GM19025 (cell line): ENCODE results near the gene ZBED5.

ENCODE experiments used
- ATAC-seq: cut with Tn5 transposase; IDR thresholded peaks from one replicate; pipeline ENCODE4 v1.9.1; 2021; ENCODE audit warnings: mild to moderate bottlenecking, low read depth, moderate library complexity; ENCODE audit not compliant: unreplicated experiment

ZBED5 gene

DNA sequence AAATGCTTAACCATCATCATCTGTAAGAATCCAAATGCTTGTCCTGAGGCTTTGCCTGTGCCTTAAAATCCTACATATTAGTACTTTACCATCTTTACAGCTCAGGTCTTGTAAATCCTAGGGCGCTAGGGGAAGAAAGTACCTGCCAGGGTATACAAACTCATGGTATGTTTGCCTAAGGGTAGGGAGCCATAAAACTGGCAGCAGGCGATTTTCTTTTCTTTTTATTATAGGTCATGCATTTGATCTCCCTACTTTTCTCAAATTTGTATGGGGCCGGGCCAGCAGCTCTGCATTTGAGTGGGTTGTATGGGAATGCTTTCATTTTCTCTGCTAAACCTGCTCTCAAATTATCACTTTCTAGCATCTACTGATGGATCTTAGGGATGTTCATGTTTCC is 24.0 kb upstream of the ZBED5 start:
- no peak for ATAC-seq

DNA sequence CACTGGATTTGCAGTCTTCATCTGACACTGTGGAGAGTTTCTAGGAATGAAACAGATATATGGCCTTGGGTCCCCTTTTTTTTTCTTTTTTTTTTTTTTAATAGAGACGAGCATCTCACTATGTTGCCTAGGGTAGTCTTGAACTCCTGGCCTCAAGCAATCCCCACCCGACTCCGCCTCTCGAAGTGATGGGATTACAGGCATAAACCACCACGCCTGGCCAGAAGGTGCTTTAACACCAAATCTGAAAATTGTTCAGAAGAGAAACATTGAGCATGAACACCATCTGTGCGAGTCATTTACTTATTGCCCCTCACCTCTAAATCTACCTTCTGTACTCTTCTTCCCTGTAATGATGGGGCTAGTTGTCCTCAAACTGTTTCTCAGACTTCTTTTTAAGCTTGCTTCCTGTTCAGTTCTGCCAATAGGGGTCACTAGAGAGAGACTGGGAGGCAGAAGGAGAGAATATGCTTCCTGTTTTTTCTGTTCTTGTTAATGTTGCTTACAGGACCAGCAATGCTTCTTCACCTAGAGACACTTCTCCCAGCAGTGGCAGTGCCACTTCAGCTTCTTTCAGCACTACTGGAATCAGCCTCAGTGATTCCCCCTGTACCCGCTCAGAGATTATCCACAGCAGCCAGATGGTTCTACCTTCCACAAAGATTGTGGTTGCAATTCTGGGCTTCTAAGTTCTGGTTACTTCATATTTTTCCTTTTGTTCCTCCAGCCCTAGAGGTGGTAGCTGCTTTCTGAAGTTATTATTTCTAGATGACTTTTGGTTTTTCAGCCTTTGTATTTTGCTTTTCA is 20.8 kb upstream of the ZBED5 start:
- no peak for ATAC-seq

DNA sequence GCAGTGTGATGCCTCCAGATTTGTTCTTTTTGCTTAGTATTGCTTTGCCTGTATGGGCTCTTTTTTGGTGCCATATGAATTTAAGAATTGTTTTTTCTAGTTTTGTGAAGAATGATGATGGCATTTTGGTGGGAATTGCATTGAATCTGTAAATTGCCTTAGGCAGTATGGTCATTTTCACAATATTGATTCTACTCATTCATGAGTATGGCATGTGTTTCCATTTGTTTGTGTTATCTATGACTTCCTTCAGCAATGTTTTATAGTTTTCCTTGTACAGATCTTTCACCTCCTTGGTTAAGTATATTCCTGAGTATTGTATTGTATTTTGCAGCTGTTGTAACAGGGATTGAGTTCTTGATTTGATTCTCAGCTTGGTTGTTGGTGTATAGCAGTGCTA is 18.3 kb upstream of the ZBED5 start:
- ATAC-seq: no peak

DNA sequence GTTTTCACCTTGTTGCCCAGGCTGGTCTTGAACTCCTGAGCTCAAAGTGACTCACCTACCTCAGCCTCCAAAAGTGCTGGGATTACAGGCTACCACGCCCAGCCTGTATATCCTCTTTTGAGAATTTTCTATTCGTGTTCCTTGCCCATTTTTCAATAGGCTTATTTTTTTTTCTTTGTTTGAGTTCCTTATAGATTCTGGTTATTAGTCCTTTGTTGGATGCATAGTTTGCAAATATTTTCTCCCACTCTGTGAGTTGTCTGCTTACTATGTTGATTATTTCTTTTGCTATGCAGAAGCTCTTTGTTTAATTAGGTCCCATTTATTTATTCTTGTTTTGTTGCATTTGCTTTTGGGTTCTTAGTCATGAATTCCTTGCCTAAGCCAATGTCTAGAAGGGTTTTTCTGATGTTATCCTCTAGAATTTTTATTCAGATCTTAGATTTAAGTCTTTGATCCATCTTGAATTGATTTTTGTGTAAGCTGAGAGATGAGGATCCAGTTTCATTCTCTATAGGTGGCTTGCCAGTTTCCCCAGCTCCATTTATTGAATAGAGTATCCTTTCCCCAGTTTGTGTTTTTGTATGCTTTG is 17.7 kb upstream of the ZBED5 start:
- no peak for ATAC-seq

DNA sequence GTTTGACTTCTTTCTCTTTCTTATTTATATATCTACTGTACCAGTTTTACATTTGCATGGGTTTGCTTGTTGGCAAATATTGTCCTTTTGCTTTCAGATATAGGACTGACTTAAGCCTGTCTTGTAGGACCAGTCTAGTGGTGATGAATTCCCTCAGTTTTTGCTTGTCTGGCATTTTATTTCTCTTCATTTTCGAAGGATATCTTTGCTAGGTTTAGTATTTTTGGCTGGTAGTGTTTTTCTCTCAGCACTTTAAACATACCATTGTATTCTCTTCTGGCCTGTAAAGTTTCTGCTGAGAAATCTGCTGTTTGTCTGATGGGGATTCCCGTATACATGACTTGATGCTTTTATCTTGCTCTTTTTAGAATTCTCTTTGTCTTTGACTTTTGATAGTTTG is 14.2 kb upstream of the ZBED5 start:
- ATAC-seq: no peak

DNA sequence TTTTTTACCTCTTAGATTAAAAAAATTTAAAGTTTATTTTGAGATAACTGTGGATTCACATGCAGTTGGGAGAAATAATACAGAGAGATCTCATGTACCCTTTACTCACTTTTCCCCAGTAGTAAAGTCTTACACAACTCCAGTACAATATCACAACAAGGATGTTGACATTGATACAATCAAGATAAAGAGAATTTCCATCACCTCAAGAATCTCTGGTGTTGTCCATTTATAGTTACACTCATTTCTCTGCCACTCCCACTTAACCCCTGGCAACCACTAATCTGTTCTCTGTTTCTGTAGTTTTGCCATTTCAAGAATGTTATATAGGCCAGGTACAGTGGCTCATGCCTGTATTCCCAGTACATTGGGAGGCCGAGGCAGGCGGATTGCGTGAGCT is 10.5 kb upstream of the ZBED5 start:
- no peak for ATAC-seq

DNA sequence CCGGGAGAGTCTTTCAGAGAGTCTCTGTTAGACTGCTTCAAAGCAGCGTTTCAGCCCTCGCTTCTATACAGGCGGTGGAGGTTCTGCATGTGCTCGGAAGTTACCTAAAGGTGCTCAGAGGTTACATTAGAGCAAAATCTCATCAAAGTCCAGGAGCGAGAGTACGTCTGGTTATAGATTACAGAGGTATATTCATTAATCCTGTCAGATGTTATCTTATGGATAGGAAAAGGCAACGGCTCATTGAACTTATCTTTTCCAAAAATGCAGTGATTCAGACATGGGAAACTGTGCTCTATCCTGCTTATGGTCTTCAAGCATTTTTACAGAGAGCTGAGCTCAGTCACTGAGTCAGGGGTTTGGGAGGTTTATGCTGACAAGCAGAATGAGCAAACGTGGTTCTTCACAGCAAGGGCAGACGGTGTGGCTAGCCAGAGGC is 9.1 kb upstream of the ZBED5 start:
- no peak for ATAC-seq

DNA sequence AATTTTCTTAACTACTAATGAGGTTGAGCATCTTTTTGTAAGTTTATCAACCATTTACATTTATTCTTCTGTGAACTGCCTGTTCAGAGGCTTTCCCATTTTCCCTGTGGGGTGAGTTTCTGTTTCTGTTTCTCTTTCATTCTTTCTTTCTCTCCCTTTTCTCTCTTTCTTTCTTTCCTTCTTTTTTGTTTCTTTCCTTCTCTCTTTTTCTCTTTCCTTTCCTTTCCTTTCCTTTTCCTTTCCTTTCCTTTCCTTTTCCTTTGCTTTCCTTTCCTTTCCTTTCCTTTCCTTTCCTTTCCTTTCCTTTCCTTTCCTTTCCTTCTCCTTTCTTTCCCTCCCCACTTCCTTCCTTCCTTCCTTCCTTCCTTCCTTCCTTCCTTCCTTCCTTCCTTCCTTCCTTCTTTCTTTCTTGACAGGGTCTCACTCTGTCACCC is 8.0 kb upstream of the ZBED5 start:
- ATAC-seq: no peak

DNA sequence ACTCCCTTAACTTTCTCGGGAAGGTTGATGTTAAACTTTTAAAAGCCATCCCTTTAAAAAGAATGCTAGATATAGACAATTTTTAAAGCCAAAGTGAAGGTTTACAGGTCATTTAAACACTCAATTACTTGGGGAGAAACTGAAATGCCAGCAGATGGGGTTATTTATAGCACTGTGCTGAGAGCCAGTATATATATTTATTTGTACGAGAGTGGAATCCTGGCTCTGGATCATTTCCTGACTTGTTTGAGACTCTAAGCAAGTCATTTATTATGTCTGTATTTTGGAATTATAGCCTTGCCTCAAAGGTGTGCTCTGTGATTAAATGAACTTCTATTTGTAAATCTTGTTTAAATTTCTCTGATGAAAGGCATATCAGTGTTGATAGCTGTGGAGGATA is 6.8 kb upstream of the ZBED5 start:
- ATAC-seq: no peak

DNA sequence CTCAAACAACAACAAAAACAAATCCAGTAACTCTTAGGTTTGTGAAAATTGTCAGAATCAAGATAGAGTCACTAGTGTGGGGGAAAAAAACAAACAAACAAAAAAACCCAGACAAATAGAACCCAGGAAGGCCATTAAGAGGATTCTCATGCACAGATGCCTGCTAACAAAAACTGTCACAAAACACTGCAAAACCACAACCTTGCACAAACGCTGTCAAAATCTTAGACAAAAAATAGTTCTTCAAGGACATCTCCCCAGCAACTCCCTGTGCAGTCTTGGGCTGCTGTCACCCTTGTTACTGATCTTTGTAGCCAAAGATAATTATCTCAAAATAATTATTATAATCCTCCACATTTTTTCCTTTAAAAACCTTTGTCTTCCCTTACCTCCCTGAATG is 4.6 kb upstream of the ZBED5 start:
- ATAC-seq: no peak

DNA sequence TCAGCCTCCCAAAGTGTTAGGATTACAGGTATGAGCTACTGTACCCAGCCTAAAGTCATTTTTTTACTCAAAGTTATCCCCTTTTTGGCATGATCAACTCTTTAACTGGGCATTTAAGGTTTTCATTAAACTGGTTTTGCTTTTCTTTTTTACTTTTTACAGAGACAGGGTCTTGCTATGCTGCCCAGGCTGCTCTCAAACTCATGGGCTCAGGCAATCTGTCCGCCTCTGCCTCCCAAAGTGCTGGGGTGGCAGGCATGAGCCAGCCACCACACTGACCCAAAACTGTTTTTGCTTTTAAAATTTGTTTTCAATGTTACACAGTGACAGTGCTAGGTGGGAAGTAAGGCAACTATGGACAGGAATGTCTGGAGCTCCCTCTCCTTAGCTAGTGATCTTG is 3.9 kb upstream of the ZBED5 start:
- no peak for ATAC-seq

DNA sequence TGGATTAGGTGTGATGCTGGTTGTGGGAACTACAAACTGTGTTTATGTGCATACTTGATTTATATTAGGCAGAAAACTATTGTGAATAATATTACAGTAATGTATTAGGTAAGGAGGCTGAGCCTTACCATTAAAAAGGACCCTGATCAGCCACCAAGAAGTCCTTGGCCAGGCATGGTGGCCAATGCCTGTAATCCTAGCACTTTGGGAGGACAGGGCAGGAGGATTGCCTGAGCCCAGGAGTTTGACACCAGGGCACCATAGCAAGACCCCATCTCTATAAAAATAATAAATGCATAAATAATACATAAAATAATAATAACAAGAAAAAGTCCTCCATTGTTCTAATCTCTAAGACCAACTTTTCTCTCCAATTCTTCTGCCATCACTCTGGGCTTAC is 3.2 kb upstream of the ZBED5 start:
- ATAC-seq: no peak

DNA sequence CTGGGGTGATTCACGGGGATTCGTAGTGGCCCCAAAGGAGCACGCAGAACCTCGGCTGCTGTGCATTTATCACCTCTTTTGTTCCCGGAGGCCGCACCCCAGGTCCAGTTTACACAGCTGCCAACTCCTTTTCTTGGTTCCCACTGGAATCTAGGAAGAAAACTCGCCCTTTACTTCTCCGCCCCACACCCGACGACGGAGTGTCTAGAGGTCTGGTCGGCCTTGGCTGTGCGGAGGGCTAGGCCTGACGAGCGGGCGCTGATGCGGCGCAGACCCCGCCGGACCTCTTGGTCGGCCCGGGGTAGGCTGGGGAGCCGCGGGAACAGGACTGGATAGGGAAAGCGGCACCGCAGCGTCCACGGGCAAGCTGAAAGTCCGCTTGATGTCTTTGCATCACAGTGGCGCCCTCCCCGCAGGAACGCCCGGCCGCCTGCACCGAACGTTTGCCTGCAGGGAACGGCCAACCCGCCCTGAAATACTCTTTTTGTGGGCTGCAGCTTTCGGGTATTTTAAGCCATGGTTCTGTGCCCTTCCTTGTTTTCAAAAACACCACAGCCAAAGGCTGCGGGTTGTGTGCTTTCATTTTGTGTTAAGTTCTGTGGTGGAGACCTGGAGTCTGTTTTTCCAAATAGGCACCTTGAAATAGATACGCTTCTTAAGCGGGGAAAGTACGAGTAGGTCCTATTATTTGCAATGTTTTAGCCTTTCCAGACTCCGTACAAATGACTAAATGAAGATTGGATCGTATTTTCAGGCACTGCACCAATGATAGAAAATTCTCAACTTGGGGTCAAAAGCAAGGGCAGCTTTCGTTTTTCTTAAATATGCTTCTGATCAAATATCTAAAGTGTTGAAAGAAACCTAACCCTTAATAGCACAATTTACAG is 829 bp upstream of the ZBED5 start:
- peak; percentile 3 for ATAC-seq

DNA sequence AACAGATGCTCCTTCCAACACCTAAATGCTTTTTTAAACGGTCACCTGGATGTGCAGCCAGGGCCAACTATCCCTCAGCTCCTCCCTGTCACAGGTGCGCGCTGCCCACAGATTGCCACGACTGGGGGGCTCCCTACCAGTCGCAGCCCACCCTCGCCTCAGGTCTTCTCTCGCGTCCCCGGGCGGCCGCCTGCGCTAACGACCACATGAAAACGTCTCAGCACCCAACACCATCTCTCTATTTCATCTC is 469 bp downstream of the ZBED5 start:
- ATAC-seq: peak; percentile 3

DNA sequence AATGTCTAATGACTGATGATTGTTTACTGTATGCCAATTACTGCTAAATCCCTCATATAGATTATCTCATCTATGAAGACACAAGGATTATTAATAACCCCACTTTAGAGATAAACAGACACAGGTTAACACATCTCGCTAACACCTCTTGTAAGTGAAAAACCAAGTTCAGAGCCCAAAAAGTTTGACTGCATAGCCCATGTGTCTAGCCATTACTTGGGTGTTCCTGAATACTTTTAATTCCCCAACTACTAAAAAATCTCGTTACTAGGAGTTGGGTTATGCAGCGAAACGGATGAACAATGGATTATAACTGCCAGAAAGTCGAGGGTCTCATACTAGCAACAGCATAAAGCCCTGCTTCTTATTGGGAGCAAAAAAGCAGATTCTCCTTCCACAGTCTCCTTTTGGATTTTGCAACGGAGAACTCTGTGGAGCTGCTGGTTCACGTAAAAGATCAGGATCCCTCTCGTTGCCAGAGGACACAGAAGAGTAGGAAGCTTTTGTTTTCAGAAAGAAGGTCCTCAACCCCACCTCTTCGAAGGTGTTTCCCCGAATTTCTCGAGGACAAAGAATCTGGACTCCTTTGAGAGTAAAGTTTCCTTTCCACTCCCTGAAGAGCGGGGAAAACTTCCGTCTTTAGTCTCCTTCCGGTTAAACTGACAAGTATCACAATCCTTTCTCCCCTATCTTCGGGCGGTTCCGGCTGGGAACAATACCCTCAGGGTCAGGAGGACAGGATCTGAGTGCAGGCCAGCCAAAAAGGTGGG is 979 bp downstream of the ZBED5 start:
- ATAC-seq: no peak

DNA sequence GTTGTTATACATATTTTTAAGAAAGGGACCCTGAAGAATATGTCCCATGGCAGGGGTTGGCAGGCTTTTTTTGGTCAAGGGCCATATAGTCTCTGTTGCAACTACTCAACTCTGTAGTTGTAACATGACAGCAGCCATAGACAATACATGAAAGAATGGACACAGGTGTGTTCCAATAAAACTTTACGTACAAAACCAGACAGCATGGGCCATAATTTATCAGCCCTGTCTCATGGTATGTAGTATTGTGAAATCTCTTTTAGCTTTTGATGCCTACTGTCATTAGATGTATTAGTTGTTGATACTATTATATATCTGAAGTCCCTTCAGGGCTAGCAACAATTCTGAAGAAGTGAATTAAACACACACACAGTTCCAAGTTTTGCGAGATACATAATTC is 2.6 kb downstream of the ZBED5 start:
- ATAC-seq: no peak

DNA sequence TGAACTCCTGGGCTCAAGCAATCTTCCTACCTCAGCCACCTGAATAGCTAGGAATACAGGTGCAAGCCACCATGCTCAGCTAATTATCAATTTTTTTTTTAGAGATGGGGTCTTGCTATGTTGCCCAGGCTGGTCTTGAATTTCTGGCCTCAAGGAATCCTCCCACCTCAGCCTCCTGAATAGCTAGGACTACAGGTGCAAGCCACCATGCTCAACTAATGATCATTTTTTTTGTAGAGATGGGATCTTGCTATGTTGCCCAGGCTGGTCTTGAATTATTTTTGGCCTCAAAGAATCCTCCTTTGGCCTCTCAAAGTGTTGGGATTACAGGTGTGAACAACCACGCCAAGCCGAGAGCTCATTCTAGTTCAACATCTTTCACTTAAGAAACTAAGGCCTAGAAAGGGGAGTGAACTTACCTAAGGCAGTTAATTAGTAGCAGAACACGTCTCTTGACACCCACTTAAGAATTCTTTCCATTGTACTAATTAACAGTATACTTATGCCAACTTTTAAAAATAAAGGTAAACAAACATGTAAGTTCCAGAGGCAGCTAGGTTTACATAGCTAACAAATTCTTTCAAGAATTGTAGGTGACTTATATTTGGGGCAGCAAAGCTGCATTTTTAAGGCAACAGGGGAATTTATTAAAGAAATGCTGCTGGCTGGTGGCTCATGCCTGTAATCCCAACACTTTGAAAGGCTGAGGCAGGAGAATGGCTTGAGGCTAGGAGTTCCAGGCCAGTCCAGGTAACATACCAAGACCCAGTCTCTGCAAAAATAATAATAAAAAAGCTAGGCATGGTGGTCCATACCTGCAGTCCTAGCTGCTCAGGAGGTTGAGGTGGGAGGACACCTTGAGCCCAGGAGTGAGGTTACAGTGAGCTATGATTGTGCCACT is 9.6 kb downstream of the ZBED5 start:
- no peak for ATAC-seq

DNA sequence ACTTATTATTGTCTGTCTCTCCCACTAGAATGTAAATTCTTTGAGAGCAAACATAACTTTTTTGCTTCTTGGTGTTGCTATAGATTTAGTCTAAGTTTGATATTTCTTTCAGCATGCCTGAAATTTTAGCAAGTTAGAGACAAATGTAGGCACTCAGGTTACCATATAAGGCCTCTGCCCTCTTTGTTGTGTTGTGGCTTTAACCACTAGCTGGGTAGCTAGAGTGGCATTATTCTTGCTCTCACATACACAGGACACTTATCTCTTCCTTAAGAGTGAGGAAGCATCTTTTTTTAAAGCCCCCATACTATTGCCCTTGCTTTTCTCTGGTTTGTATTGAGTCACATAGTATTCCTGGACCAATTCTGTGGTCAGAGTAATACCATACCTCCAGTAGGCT is 11.2 kb downstream of the ZBED5 start:
- no peak for ATAC-seq

DNA sequence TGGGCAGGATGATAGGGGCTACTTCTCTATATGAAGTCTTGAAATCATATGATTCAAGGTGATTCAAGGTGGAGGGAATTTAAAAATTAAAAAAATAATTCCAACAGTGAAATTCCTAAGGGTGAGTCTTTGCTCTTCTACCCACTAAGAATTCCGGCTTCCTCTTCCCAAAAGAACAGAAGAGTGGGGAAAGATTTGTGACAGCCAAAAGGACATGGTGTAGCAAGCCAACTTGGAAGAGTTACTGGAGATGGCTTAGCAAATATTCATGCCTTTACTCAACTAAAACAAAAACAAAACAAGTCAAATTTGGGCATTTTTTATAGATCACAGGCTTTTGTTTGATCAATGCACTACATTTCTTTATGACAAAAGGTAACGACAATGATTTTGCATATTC is 12.3 kb downstream of the ZBED5 start:
- no peak for ATAC-seq

DNA sequence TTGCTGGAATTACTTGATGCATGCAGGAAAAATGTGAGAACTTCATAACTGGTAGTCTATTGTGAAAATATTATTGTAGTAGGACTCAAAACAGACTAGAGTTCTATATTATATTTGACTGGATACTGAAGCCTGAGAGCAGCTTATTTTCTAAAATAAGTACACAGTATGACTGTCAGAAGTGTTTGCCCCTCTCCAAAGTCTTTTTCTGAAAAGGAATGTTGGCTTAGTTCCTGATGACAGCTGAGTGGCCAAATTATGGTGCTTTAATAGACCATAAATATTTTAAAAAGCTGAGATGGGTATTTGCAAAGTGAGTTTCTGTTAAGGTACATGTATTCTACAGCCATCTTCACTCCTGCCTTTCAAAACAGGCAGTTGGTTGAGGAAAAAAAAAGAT is 13.1 kb downstream of the ZBED5 start:
- no peak for ATAC-seq
